GM12865 (cell line): ENCODE measurements around the gene USH2A.

ENCODE experiments used
- DNase-seq: peaks from one replicate; pipeline ENCODE4 v3.0.0; 2010; ENCODE audit warnings: low read depth
- H3K4me3 ChIP-seq: 2 replicates; pipeline ENCODE4 v1.5.1; 2011; ENCODE audit warnings: mild to moderate bottlenecking, low read depth, low read length, control low read depth
- TF ChIP-seq, protein P1 (sequence below): IDR thresholded peaks from 2 replicates; pipeline ENCODE4 v1.5.1; 2011; ENCODE audit warnings: low read length, control low read depth, low read depth, inconsistent platforms; ENCODE audit not compliant: insufficient read depth; ENCODE audit errors: missing control alignments

The USH2A gene

DNA sequence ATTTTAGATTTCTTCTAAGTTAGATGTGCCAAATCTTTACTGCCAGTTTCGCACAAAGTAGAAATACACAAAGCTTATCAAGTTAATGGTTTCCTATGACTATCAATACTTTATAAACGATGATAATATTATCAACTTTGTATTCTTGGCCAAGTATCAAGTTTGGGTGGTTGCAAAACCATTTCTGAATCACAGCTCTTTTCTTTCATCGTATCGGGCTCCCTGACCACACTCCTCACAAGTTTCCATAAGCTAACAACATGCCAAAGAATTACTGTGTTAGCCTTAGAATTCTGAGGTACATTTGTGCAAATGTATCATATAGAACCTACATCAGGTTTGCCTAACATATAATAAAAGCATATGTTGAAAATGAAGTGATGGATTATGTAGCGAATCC lies 545.1 kb downstream of the USH2A start:
- TF ChIP-seq, protein P1, sequence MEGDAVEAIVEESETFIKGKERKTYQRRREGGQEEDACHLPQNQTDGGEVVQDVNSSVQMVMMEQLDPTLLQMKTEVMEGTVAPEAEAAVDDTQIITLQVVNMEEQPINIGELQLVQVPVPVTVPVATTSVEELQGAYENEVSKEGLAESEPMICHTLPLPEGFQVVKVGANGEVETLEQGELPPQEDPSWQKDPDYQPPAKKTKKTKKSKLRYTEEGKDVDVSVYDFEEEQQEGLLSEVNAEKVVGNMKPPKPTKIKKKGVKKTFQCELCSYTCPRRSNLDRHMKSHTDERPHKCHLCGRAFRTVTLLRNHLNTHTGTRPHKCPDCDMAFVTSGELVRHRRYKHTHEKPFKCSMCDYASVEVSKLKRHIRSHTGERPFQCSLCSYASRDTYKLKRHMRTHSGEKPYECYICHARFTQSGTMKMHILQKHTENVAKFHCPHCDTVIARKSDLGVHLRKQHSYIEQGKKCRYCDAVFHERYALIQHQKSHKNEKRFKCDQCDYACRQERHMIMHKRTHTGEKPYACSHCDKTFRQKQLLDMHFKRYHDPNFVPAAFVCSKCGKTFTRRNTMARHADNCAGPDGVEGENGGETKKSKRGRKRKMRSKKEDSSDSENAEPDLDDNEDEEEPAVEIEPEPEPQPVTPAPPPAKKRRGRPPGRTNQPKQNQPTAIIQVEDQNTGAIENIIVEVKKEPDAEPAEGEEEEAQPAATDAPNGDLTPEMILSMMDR = no peak
- H3K4me3 ChIP-seq = no peak overlapping the region
- DNase-seq = no peak

DNA sequence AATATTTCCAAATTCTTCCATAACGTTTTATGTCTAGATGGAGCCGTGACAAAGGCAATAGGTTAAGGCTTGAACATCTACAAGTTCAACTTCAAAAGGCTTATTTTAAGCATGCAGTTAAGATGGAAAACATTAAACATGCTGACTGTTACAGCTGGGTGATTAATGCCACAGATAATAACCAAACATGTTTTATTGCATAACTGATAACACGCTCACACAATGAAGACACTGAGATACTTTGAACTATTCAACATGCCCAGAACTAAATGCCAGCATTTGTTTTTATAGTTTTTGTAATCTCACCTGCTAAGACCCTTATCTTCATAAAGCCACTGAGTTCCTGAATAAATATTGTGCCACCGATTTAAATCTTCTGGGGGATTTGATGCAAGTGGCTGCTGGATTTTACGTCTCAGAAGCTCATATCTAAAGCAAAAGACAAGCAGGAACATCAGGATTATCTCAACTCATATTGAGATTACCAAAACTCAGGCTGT lies 545.7 kb downstream of the USH2A start:
- TF ChIP-seq, protein P1 = no peak
- DNase-seq = no peak
- H3K4me3 ChIP-seq = no peak overlapping the region

DNA sequence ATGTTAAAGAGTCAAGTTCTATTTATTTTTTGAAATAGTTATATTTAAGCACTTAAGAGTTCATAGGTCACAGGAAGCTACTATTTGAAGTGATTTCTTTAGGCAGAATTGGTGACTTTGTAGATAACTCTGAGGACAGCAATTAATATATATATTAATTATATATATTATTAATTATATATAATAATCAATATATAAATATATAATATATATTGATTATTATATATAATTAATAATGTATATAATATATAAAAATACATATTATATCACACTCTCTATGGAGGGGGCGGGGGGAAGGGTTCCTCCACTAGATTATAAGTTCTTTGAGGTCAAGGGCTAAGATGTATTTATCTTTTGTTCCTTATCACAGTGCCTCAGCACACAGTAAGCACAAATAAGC lies 547.5 kb downstream of the USH2A start:
- no peak overlapping the region for H3K4me3 ChIP-seq
- no peak for DNase-seq
- TF ChIP-seq, protein P1 = no peak

DNA sequence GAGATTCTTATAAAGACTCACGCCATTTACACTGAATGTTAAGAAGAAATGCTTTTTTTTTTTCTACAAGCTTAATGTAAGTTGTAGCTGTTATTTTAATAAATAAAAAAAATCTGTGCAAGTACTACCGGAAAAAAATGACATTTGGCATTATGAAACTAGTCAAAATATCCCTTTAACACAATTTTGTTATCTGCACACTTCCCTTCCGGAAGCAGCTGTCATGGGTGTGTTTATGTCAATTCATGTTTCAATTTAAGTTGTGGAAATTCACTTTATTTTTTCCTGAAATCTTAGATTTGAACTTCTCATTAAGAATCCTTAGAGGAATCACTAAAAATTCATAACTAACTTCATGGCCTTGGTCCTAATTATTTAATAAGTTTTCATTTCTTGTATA lies 548.0 kb downstream of the USH2A start:
- DNase-seq = no peak
- TF ChIP-seq, protein P1 = no peak
- H3K4me3 ChIP-seq = no peak overlapping the region

DNA sequence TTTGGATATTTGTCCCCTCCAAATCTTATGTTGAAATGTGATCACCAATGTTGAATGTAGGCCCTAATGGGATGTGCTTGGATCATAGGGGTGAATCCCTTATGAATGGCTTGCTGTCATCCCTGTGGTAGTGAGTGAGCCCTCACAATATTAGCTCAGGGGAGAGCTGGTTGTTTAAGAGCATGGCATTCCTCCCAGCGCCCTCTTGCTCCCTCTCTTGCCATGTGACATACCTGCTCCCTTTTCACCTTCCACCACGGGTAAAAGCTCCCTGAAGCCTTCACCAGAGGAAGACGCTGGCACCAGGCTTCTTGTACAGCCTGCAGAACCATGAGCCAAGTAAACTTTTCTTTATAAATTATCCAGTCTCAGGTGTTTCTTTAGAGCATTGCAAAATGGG lies 550.6 kb downstream of the USH2A start:
- H3K4me3 ChIP-seq = no peak overlapping the region
- DNase-seq = no peak
- TF ChIP-seq, protein P1 = no peak

DNA sequence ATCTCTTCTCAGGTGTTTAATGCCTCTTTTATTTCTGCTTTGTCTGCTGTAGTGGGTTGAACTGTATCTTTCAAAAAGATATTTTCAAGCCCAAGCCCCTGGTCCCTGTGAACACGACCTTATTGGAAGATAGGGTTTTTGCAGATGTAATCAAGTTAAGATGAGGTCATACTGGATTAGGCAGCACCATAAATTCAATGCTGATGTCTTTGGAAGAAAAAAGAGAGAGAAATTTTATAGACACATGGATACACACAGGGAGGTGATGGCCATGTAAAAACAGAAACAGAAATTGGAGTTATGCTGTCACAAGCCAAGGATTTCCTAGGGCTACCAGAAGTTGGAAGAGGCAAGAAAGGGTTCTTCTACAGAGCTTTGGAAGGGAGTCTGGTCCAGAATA lies 554.7 kb downstream of the USH2A start:
- DNase-seq = no peak
- TF ChIP-seq, protein P1 = no peak
- no peak overlapping the region for H3K4me3 ChIP-seq

DNA sequence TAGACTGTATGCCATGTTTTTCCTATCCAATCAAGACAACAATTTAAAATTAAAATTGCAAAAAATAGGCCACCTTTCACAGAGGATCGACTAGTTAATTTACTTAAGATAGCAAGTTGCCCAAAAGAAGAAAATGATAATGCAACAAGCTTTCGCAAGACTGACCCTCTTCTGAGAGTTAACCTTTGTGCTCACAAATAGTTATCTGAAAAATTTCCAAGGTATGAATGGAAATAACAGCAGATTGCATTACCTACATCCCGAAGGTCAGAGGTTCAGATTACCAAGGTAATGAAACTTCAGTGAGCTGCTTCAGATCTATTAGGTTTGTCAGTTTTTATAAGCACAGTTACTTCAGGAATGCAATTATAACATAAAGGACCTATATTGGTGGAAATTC lies 558.2 kb downstream of the USH2A start:
- DNase-seq = no peak
- no peak overlapping the region for H3K4me3 ChIP-seq
- TF ChIP-seq, protein P1 = no peak
